Muscle of leg (tissue), 11 donors: ENCODE results near the gene AP2A2. TPM values are rescaled to one million over a fixed set of nuclear protein-coding genes. Genes with fewer than 3 reads are reported as not detected.
"Not testable (repeated sequence)": the region's sequence is repeated elsewhere in the genome, so short reads cannot be mapped to it uniquely, and the experiment has no call there.

Experiments
- DNase-seq: peaks from one replicate; pipeline ENCODE4 v3.0.0; 2013
- H3K27ac ChIP-seq: one replicate; pipeline ENCODE4 v1.5.1; 2013; ENCODE audit warnings: mild to moderate bottlenecking, low read length, control low read depth
- H3K27me3 ChIP-seq: one replicate; pipeline ENCODE4 v1.6.1; 2013; ENCODE audit warnings: low read length; ENCODE audit not compliant: control insufficient read depth, insufficient read depth
- H3K36me3 ChIP-seq: one replicate; pipeline ENCODE4 v1.6.1; 2013; ENCODE audit warnings: low read length; ENCODE audit not compliant: control insufficient read depth, insufficient read depth
- H3K4me1 ChIP-seq: one replicate; pipeline ENCODE4 v1.6.1; 2013; ENCODE audit warnings: low read length; ENCODE audit not compliant: control insufficient read depth, insufficient read depth
- H3K4me3 ChIP-seq: one replicate; pipeline ENCODE4 v1.5.1; 2013; ENCODE audit warnings: low read length, control low read depth
- H3K9me3 ChIP-seq: replicated peaks from 2 replicates; pipeline ENCODE4 v1.6.1; 2013; ENCODE audit warnings: low read depth, low read length; ENCODE audit not compliant: control insufficient read depth
- WGBS: methylation state at CpG from one replicate; pipeline ENCODE4 v1.1.5; 2013; ENCODE audit warnings: missing lambda C conversion rate; ENCODE audit not compliant: insufficient coverage; 5-methylcytosine and 5-hydroxymethylcytosine counted together
- polyA plus RNA-seq, 8 donors: library from polyadenylated mRNA; unstranded; fragments of 120-200 nt; gene quantifications; one replicate each; pipeline versions ENCODE4 v1.2.1 to v1.2.3, GENCODE V29; 2013; ENCODE audit warnings: inconsistent platforms in 1 of 8, low replicate concordance in 1 of 8; ENCODE audit not compliant: insufficient read length in 8 of 8, insufficient read depth in 1 of 8
- total RNA-seq: library from RNA; stranded (reverse); fragments of 120-200 nt; gene quantifications from one replicate; pipeline ENCODE4 v1.2.4, GENCODE V29; 2013

Gene AP2A2
- total and polyA plus RNA-seq, 9 donors = 18.5 to 61.4 (median 47.4) TPM

- Histone ChIP-seq H3K27me3 (no peaks in the 10 kb centered on the region), H3K36me3 (peaks cover 53% of the 10 kb centered on the region), H3K4me1 (peaks cover 60% of the 10 kb centered on the region), H3K27ac (no peak overlapping the region), H3K4me3 (no peak overlapping the region), H3K9me3 (no peaks in the 10 kb centered on the region)
- 88% methylated on average over 15 of the region's 17 CpGs for WGBS
- DNase-seq = no peak
Measured at GRCh38 chr11:1012291-1012690, 86.6 kb downstream of the AP2A2 start.

- Histone ChIP-seq H3K4me1 (peaks cover 59% of the 10 kb centered on the region), H3K27me3 (no peaks in the 10 kb centered on the region)
- DNase-seq = peak; percentile 78
Measured at GRCh38 chr11:1012740-1013630, 87.3 kb downstream of the AP2A2 start.

GRCh38 chr11:1013631-1013935 is 87.9 kb downstream of the AP2A2 start:
- Histone ChIP-seq H3K36me3 (peaks cover 40% of the 10 kb centered on the region), H3K27ac (no peak overlapping the region), H3K27me3 (no peaks in the 10 kb centered on the region), H3K4me1 (peaks cover 53% of the 10 kb centered on the region), H3K4me3 (no peak overlapping the region), H3K9me3 (peaks cover 2% of the 10 kb centered on the region)
- WGBS = 82% methylated on average over 11 of the region's 12 CpGs
- DNase-seq = no peak

More at GRCh38 chr11:1012740-1013630, 87.3 kb downstream of the AP2A2 start:
- Histone ChIP-seq H3K9me3 (peaks cover 2% of the 10 kb centered on the region), H3K27ac (peak overlapping the region; percentile 13), H3K4me3 (no peak overlapping the region), H3K36me3 (peaks cover 46% of the 10 kb centered on the region)
- WGBS = 68% methylated on average over 21 of the region's 28 CpGs

GRCh38 chr11:1014276-1014675 is 88.6 kb downstream of the AP2A2 start:
- Histone ChIP-seq H3K36me3 (peaks cover 35% of the 10 kb centered on the region), H3K27ac (no peak overlapping the region), H3K4me3 (no peak overlapping the region), H3K9me3 (peaks cover 2% of the 10 kb centered on the region), H3K4me1 (peaks cover 47% of the 10 kb centered on the region), H3K27me3 (no peaks in the 10 kb centered on the region)
- WGBS = 84% methylated on average over 14 of the region's 14 CpGs
- DNase-seq = no peak

DNA sequence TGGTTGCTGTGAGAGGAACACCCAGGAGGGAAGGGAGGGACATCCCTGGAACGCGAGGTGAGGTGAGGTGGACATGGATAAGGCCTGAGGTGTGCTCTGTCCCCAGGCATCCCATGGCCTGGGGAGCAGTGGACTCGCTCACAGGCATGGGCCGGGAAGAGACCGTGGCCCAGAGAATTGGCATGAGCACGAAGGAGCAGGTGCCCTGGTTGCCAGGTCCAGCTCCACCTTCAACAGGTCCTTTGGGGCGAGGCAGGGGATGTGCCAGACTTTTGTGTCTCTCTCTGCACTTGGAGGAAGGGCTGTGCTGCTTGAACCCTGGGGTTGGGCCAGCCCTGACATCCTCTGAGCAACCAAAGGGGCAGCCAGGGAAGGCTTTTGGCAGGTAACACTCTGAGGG is 89.4 kb downstream of the AP2A2 start:
- 97% methylated on average over 7 of the region's 7 CpGs for whole genome bisulfite sequencing
- Histone ChIP-seq H3K36me3 (peaks cover 30% of the 10 kb centered on the region), H3K4me1 (peaks cover 43% of the 10 kb centered on the region), H3K9me3 (peaks cover 2% of the 10 kb centered on the region), H3K27me3 (no peaks in the 10 kb centered on the region), H3K27ac (no peak overlapping the region), H3K4me3 (no peak overlapping the region)
- no peak for DNase-seq

DNA sequence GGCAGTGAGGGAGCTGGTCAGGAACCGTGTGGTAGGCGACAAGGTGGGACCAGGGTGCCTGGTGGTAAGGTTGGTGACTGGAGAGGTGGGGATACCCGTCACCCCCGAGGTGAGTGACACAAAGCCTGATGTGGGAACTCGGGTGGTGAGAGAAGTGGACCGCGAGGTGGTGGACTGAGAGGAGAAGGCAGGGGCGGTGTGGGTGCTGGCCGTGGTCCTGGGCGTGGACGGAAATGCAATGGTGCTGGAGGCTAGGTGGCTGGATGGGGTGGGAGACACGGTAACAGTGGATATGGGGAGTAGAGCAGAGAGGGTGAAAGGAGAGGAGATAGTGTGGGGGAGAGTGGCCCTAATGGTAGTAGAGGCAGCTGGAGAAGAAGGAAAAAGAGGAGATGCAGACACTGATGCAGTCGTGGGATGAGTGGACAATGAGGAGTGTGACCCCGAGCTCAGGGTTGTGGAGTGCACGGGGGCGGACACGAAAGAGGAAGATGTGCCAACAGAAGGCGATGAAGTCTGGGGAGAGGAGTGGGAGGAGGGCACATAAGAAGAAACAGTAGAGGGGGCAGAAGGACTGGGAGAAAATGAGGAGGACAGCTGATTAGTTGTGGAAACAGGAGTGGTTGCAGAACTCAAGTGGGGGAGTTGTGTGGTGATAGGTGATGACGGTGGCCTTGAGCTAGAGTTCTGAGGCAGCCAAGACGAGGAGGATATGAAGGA is 90.3 kb downstream of the AP2A2 start:
- H3K9me3 ChIP-seq = peaks cover 2% of the 10 kb centered on the region
- DNase-seq = no peak
- no peaks in the 10 kb centered on the region for H3K27me3 ChIP-seq
- H3K27ac ChIP-seq = no peak overlapping the region
- H3K4me1 ChIP-seq = peaks cover 35% of the 10 kb centered on the region
- H3K36me3 ChIP-seq = peaks cover 20% of the 10 kb centered on the region
- no peak overlapping the region for H3K4me3 ChIP-seq
- 91% methylated on average over 20 of the region's 20 CpGs for WGBS

DNA sequence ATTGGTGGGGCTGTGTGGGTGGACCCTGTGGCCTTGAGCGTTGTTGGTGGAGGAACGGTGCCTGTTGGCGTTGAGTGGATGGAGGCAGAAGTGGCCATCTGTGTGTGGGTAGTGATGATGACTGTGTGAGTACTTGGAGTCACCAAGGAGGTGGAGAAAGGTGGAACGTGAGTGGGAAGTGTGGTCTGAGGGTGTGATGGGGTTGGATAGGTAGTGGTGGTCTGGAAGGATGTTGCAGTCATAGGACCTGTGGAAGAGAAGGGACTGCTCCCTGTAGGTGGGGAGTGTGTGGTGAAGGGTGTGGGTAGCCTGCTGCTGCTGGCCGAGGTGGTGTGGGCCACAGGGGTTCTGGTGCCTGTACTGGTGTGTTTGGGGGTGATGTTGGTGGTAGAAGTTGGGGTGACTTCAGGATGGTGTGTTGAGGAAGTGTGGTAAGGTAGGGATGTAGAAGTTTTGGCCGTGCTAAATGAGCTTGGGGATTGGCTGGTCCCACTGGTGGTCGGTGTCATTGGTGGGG is 91.0 kb downstream of the AP2A2 start:
- H3K4me3 ChIP-seq, H3K27ac ChIP-seq, H3K9me3 ChIP-seq, DNase-seq, H3K27me3 ChIP-seq: not testable (repeated sequence)
- H3K36me3 ChIP-seq = peaks cover 14% of the 10 kb centered on the region
- 70% methylated on average over 7 of the region's 7 CpGs for WGBS
- H3K4me1 ChIP-seq = peaks cover 28% of the 10 kb centered on the region

GRCh38 chr11:1017269-1018005 is 91.8 kb downstream of the AP2A2 start:
- WGBS = 91% methylated on average over 12 of the region's 12 CpGs
- Histone ChIP-seq H3K4me3 (no peak overlapping the region), H3K27ac (no peak overlapping the region), H3K9me3 (peaks cover 2% of the 10 kb centered on the region), H3K36me3 (peaks cover 11% of the 10 kb centered on the region), H3K27me3 (no peaks in the 10 kb centered on the region), H3K4me1 (peaks cover 22% of the 10 kb centered on the region)
- no peak for DNase-seq

DNA sequence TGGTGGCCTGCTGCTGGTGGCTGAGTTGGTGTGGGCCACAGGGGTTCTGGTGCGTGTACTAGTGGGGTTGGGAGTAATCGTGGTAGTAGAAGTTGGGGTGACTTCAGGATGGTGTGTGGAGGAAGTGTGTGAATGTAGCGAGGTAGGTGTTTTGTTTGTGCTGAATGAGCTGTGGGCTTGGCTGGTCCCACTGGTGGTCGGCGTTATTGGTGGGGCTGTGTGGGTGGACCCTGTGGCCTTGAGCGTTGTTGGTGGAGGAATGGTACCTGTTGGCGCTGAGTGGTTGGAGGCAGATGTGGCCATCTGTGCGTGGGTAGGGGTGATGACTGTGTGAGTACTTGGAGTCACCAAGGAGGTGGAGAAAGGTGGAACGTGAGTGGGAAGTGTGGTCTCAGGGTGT is 92.4 kb downstream of the AP2A2 start:
- Histone ChIP-seq H3K36me3 (peaks cover 8% of the 10 kb centered on the region), H3K9me3 (peaks cover 2% of the 10 kb centered on the region), H3K4me1 (peaks cover 15% of the 10 kb centered on the region), H3K27me3 (no peaks in the 10 kb centered on the region), H3K4me3 (no peak overlapping the region), H3K27ac (no peak overlapping the region)
- DNase-seq = no peak
- 87% methylated on average over 9 of the region's 9 CpGs for WGBS
